Liver (tissue), 9 donors: ENCODE measurements around the gene DEGS2. TPM values are rescaled to one million over a fixed set of nuclear protein-coding genes. Genes with fewer than 3 reads are reported as not detected.

Experiments
- DNase-seq: peaks from one replicate; pipeline ENCODE4 v3.0.0-alpha.2; 2017; ENCODE audit warnings: low spot score
- H3K27ac ChIP-seq, 2 donors: one replicate each; pipeline ENCODE4 v1.7.0; 2013; ENCODE audit warnings: inconsistent platforms in 2 of 2, low read length in 2 of 2, control low read depth in 1 of 2, low read depth in 1 of 2, mild to moderate bottlenecking in 1 of 2
- H3K27me3 ChIP-seq, 4 donors: one replicate each; pipeline versions ENCODE4 v1.6.1 to v1.7.0; 2013; ENCODE audit warnings: low read length in 3 of 4, inconsistent platforms in 1 of 4, mild to moderate bottlenecking in 1 of 4, moderate library complexity in 1 of 4; ENCODE audit not compliant: control insufficient read depth in 4 of 4, insufficient read depth in 4 of 4
- H3K36me3 ChIP-seq, 4 donors: one replicate each; pipeline versions ENCODE4 v1.6.1 to v1.7.0; 2013; ENCODE audit warnings: low read length in 3 of 4, mild to moderate bottlenecking in 3 of 4, low read depth in 1 of 4, moderate library complexity in 1 of 4; ENCODE audit not compliant: control insufficient read depth in 4 of 4, insufficient read depth in 3 of 4
- H3K4me1 ChIP-seq, 4 donors: one replicate each; pipeline versions ENCODE4 v1.6.1 to v1.7.0; 2013; ENCODE audit warnings: low read length in 3 of 4, mild to moderate bottlenecking in 3 of 4, moderate library complexity in 1 of 4; ENCODE audit not compliant: control insufficient read depth in 4 of 4, insufficient read depth in 4 of 4
- H3K4me3 ChIP-seq, 3 donors: one replicate each; pipeline versions ENCODE4 v1.6.1 to v1.7.0; 2013; ENCODE audit warnings: low read length in 3 of 3, control low read depth in 1 of 3, low read depth in 1 of 3, mild to moderate bottlenecking in 1 of 3
- H3K9ac ChIP-seq, 2 donors: one replicate each; pipeline ENCODE4 v1.7.0; 2013; ENCODE audit warnings: low read length in 2 of 2, mild to moderate bottlenecking in 2 of 2, moderate library complexity in 2 of 2, control low read depth in 1 of 2, low read depth in 1 of 2
- H3K9me3 ChIP-seq, 4 donors: one replicate each; pipeline versions ENCODE4 v1.6.1 to v1.7.0; 2013; ENCODE audit warnings: low read length in 3 of 4; ENCODE audit not compliant: control insufficient read depth in 4 of 4
- EGR1 ChIP-seq, 2 donors: IDR thresholded peaks; 2 replicates each; pipeline ENCODE4 v1.6.1; 2016 to 2018; ENCODE audit warnings: antibody characterized with exemption in 2 of 2, low read depth in 2 of 2
- FOXA1 ChIP-seq: IDR thresholded peaks from 2 replicates; pipeline ENCODE4 v1.6.1; 2016; ENCODE audit warnings: antibody characterized with exemption
- GABPA ChIP-seq, 2 donors: IDR thresholded peaks in 1 of 2; conservative IDR thresholded peaks in 1 of 2; 2 replicates each; pipeline ENCODE4 v1.6.1; 2016; ENCODE audit warnings: antibody characterized with exemption in 2 of 2, mild to moderate bottlenecking in 1 of 2, moderate library complexity in 1 of 2
- HNF4A ChIP-seq, 2 donors: conservative IDR thresholded peaks; 2 replicates each; pipeline ENCODE4 v1.6.1; 2016; ENCODE audit warnings: antibody characterized with exemption in 2 of 2, mild to moderate bottlenecking in 2 of 2
- HNF4G ChIP-seq: IDR thresholded peaks from 2 replicates; pipeline ENCODE4 v1.6.1; 2016; ENCODE audit warnings: antibody characterized with exemption
- JUND ChIP-seq, 2 donors: IDR thresholded peaks; 2 replicates each; pipeline ENCODE4 v1.6.1; 2016; ENCODE audit warnings: antibody characterized with exemption in 2 of 2
- MAX ChIP-seq: IDR thresholded peaks from 2 replicates; pipeline ENCODE4 v1.6.1; 2016; ENCODE audit warnings: antibody characterized with exemption
- RAD21 ChIP-seq, 2 donors: IDR thresholded peaks; 2 replicates each; pipeline ENCODE4 v1.6.1; 2016; ENCODE audit warnings: antibody characterized with exemption in 2 of 2, mild to moderate bottlenecking in 2 of 2
- RXRA ChIP-seq, 2 donors: IDR thresholded peaks; 2 replicates each; pipeline ENCODE4 v1.6.1; 2017 to 2018; ENCODE audit warnings: antibody characterized with exemption in 2 of 2, mild to moderate bottlenecking in 1 of 2
- SP1 ChIP-seq: IDR thresholded peaks from 2 replicates; pipeline ENCODE4 v1.6.1; 2018; ENCODE audit warnings: antibody characterized with exemption, mild to moderate bottlenecking
- TAF1 ChIP-seq: conservative IDR thresholded peaks from 2 replicates; pipeline ENCODE4 v1.6.1; 2016; ENCODE audit warnings: antibody characterized with exemption, mild to moderate bottlenecking
- YY1 ChIP-seq: IDR thresholded peaks from 2 replicates; pipeline ENCODE4 v1.6.1; 2016; ENCODE audit warnings: antibody characterized with exemption, mild to moderate bottlenecking
- WGBS: extraction: QIAGEN DNeasy Blood & Tissue Kit; methylation state at CpG from one replicate; pipeline ENCODE4 v1.1.7; 2013; 5-methylcytosine and 5-hydroxymethylcytosine counted together
- polyA plus RNA-seq, 2 donors: library from polyadenylated mRNA; stranded (reverse) in 1 of 2; unstranded in 1 of 2; fragments of 200-250 nt in 1 of 2; fragments of >200 nt in 1 of 2; fragmentation: Nextera tagmentation in 1 of 2; extraction: Ambion mirVana in 1 of 2; gene quantifications; one replicate each; pipeline versions ENCODE4 v1.2.1 to v1.2.3, GENCODE V29; 2013 to 2015
- total RNA-seq, 2 donors: library from RNA; depleted of rRNA; stranded (reverse); fragments of >200 nt; gene quantifications; one replicate each; pipeline ENCODE4 v1.2.3, GENCODE V29; 2014
- TF ChIP-seq, protein P1 (sequence below): IDR thresholded peaks from 2 replicates; pipeline ENCODE4 v1.6.1; 2016; ENCODE audit warnings: antibody characterized with exemption
- TF ChIP-seq, protein P2 (sequence below): fragments of 150-350 bp; IDR thresholded peaks from 2 replicates; pipeline ENCODE4 v1.5.1; 2017; ENCODE audit warnings: improper control_type of control experiment, low read depth, low read length; ENCODE audit not compliant: missing input control
- TF ChIP-seq, protein P3 (sequence below): IDR thresholded peaks from 2 replicates; pipeline ENCODE4 v1.6.1; 2016; ENCODE audit warnings: antibody characterized with exemption, mild to moderate bottlenecking
- donor health status: healthy.
- donor health status: healthy.
- donor health status: healthy.
- donor health status: healthy.
- donor health status: healthy.

The DEGS2 gene
- total and polyA plus RNA-seq, 4 donors: 0.13 to 0.42 (median 0.27) TPM

DNA sequence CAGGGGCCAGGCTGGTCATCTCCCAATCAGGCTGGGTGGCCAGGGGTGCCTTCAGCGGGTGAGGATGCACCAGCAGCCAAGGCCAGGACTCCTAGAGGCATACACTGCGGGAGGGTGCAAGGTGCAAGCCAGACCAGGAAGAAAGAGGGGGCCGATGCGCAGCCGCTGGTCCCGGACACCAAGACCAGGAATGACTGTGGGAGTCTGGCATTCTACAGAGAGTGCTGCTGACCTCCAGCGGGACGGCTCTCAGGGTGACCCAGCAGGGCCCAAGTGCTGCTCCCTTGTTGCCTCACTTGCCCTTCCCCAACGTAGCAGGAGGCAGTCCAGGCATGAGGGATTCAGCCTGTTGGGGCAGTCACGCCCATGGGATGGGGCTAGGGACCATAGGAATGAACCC, 35.8 kb downstream of the DEGS2 start (continued):
- TF ChIP-seq, protein P1, sequence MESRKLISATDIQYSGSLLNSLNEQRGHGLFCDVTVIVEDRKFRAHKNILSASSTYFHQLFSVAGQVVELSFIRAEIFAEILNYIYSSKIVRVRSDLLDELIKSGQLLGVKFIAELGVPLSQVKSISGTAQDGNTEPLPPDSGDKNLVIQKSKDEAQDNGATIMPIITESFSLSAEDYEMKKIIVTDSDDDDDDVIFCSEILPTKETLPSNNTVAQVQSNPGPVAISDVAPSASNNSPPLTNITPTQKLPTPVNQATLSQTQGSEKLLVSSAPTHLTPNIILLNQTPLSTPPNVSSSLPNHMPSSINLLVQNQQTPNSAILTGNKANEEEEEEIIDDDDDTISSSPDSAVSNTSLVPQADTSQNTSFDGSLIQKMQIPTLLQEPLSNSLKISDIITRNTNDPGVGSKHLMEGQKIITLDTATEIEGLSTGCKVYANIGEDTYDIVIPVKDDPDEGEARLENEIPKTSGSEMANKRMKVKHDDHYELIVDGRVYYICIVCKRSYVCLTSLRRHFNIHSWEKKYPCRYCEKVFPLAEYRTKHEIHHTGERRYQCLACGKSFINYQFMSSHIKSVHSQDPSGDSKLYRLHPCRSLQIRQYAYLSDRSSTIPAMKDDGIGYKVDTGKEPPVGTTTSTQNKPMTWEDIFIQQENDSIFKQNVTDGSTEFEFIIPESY: no peak
- no peak for TF ChIP-seq YY1
- TF ChIP-seq, protein P2, sequence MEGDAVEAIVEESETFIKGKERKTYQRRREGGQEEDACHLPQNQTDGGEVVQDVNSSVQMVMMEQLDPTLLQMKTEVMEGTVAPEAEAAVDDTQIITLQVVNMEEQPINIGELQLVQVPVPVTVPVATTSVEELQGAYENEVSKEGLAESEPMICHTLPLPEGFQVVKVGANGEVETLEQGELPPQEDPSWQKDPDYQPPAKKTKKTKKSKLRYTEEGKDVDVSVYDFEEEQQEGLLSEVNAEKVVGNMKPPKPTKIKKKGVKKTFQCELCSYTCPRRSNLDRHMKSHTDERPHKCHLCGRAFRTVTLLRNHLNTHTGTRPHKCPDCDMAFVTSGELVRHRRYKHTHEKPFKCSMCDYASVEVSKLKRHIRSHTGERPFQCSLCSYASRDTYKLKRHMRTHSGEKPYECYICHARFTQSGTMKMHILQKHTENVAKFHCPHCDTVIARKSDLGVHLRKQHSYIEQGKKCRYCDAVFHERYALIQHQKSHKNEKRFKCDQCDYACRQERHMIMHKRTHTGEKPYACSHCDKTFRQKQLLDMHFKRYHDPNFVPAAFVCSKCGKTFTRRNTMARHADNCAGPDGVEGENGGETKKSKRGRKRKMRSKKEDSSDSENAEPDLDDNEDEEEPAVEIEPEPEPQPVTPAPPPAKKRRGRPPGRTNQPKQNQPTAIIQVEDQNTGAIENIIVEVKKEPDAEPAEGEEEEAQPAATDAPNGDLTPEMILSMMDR: no peak

DNA sequence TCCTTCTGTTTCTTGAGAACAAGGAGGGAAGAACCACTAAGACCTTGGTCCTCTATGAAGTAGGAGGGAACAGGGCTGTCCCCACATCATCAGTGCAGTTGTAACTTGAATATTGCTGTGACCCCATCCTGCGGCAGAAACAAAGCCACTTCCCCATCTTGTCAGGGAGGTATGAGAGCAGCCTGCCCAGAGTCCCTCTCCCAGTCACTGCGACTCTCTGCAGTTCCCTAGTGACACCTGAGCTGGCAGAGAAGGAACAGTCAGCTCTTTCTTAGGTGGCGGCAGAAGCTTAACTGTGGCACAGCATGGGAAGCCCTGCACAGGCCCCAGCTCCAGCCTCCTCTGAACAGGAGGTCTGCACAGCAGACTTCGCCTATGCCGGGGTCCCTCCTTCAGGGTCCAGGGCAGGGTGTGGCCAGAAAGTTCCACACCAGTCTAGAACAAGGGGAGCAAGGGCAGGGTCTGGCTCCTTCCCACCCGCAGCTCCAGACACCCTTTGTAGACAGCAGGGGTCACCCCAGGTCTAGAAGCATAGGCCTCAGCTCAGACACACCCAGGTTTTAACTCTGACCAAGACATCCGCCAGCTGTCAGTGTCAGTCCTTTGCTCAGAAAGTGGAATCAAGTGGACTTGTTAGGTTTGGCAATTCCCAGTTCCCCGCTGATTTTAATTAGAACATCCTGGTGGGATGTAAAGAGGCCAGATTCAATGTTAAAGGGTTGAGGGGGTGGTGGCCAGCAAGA, 36.8 kb downstream of the DEGS2 start:
- H3K36me3 ChIP-seq: peaks cover 2 to 20% (median 8%) of the 10 kb centered on the region in 4 donors
- no peaks in the 10 kb centered on the region for H3K9me3 ChIP-seq

More for the DNA sequence above, 36.8 kb downstream of the DEGS2 start:
- Histone ChIP-seq H3K27ac (no peak overlapping the region), H3K27me3 (no peaks in the 10 kb centered on the region), H3K9ac (no peak overlapping the region), H3K4me1 (no peaks in the 10 kb centered on the region), H3K4me3 (no peak overlapping the region)
- DNase-seq: no peak
- 92% methylated on average over 8 of the region's 8 CpGs for WGBS
- TF ChIP-seq, protein P3, sequence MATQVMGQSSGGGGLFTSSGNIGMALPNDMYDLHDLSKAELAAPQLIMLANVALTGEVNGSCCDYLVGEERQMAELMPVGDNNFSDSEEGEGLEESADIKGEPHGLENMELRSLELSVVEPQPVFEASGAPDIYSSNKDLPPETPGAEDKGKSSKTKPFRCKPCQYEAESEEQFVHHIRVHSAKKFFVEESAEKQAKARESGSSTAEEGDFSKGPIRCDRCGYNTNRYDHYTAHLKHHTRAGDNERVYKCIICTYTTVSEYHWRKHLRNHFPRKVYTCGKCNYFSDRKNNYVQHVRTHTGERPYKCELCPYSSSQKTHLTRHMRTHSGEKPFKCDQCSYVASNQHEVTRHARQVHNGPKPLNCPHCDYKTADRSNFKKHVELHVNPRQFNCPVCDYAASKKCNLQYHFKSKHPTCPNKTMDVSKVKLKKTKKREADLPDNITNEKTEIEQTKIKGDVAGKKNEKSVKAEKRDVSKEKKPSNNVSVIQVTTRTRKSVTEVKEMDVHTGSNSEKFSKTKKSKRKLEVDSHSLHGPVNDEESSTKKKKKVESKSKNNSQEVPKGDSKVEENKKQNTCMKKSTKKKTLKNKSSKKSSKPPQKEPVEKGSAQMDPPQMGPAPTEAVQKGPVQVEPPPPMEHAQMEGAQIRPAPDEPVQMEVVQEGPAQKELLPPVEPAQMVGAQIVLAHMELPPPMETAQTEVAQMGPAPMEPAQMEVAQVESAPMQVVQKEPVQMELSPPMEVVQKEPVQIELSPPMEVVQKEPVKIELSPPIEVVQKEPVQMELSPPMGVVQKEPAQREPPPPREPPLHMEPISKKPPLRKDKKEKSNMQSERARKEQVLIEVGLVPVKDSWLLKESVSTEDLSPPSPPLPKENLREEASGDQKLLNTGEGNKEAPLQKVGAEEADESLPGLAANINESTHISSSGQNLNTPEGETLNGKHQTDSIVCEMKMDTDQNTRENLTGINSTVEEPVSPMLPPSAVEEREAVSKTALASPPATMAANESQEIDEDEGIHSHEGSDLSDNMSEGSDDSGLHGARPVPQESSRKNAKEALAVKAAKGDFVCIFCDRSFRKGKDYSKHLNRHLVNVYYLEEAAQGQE: no peak
- TF ChIP-seq TAF1 (no peak), RAD21 (IDR thresholded peaks at IDR 0.05) (no peak), GABPA (IDR thresholded peaks at IDR 0.05 in 1 of 2, conservative IDR thresholded peaks at IDR 0.05 in 1 of 2) (no peak), SP1 (no peak), YY1 (no peak), JUND (IDR thresholded peaks at IDR 0.05) (no peak), RXRA (IDR thresholded peaks at IDR 0.05) (no peak), EGR1 (IDR thresholded peaks at IDR 0.05; ENCODE audit: low read depth in 2 of 2) (no peak), HNF4G (no peak), MAX (no peak), HNF4A (conservative IDR thresholded peaks at IDR 0.05) (no peak), FOXA1 (no peak)
- TF ChIP-seq, protein P1: no peak
